GM12801 (cell line): ENCODE data around the gene CALB2.

Experiments used
- TF ChIP-seq, protein P1 (sequence below): IDR thresholded peaks from one replicate; pipeline ENCODE4 v1.5.1; 2011; ENCODE audit warnings: control low read depth; ENCODE audit not compliant: insufficient read length; ENCODE audit errors: extremely low read depth

Gene CALB2

GRCh38 chr16:71365021-71365420, 6.5 kb downstream of the CALB2 start:
- TF ChIP-seq, protein P1, sequence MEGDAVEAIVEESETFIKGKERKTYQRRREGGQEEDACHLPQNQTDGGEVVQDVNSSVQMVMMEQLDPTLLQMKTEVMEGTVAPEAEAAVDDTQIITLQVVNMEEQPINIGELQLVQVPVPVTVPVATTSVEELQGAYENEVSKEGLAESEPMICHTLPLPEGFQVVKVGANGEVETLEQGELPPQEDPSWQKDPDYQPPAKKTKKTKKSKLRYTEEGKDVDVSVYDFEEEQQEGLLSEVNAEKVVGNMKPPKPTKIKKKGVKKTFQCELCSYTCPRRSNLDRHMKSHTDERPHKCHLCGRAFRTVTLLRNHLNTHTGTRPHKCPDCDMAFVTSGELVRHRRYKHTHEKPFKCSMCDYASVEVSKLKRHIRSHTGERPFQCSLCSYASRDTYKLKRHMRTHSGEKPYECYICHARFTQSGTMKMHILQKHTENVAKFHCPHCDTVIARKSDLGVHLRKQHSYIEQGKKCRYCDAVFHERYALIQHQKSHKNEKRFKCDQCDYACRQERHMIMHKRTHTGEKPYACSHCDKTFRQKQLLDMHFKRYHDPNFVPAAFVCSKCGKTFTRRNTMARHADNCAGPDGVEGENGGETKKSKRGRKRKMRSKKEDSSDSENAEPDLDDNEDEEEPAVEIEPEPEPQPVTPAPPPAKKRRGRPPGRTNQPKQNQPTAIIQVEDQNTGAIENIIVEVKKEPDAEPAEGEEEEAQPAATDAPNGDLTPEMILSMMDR: no peak

DNA sequence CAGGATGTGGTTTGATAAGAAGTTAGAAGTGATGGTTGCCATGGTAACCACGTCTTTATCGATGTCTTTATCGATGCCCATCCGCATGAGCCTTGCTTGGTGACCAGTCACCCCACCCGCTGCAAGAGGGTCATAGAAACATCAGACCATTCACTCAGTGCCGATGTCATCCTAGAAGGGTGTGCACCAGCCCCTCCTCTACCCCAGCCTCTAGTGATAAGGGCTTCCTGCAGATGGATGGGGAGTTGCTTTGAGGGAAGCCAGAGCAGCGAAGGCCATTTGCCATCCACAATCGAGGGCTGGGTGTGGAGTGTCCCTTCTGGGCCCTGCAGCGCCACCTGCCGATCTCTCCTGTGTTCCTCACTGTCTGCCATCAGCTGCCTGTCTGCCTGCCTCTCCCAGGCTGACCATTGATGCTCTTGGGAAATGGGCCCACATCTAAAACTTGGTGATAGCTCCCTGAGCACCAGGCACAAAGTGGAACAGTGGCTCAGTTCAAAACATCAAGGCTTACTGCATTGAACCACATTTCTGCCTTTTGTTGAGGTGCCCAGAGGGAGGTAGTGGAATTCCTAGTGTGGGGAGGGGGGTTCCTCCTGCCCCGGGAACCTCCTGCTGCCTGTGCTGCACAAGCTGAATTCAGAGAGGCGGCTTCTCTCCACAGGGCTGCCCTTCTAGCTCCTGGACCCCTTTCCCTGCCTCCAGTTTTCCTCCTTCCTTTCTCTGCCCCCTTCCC, 8.9 kb downstream of the CALB2 start:
- TF ChIP-seq, protein P1: no peak

DNA sequence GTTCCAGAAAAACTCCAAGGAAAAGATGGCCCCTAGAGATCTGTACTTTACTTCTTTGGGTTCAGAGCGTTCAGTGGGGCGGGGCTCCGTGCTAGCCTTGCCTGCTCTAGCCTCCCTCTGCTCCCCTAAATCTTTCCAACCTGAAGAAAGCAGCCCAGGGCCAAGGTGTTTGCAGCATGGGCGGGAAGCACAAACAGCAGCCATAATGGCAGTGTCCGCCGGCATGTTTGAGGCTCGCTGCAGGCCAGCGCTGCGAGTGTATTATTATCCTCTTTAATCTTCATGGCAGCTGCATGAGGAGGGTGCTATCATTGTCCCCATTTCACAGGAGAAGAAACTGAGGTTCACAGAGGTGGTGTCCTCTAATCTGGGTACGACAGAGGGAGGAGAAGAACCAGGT, 10.4 kb downstream of the CALB2 start:
- TF ChIP-seq, protein P1: no peak

GRCh38 chr16:71369494-71369893, 11.0 kb downstream of the CALB2 start:
- TF ChIP-seq, protein P1: no peak

GRCh38 chr16:71371237-71371636, 12.7 kb downstream of the CALB2 start:
- TF ChIP-seq, protein P1: no peak

- TF ChIP-seq, protein P1: no peak
Observed at GRCh38 chr16:71373073-71373472, 14.6 kb downstream of the CALB2 start.

DNA sequence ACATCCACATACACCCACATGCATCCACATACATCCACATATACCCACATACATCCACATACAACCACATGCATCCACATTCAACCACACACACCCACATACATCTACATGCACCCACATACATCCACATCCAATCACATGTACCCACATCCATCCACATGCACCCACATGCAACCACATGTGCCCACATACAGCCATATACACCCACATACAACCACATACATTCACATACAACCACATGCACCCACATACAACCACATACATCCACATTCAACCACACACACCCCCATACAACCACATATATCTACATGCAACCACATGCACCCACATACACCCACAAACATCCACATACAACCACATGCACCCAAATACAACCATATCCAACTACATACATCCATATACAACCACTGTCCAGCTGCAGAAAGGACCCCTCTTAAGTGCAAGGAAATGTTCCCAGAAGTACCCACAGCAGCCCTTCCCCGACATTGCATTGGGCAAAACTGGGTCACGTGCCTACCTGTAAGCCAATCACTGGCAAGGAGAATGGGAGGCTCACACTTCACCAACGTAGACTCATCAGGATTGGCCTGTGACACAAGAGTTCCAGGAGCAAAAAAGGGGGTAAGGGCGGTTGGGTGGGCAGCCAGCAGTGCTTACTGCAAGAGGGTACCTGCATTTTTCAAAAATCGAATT, 18.1 kb downstream of the CALB2 start:
- TF ChIP-seq, protein P1: no peak
